Measurements from ENCODE around the gene TBC1D5. TPM values are rescaled to one million over a fixed set of nuclear protein-coding genes. Genes with fewer than 3 reads are reported as not detected.
"Not testable (repeated sequence)": the region's sequence is repeated elsewhere in the genome, so short reads cannot be mapped to it uniquely, and the experiment has no call there.

The TBC1D5 gene
- total and polyA plus RNA-seq, 2 donors (not counting 1 experiment from before 2014, with no cell fraction given), result 22.6 to 111 TPM

GRCh38 chr3:17351193-17351592 lies 391.2 kb downstream of the TBC1D5 start:
- CTCF ChIA-PET; H3K27me3 ChIP-seq (replicated peaks in 1 of 4; ENCODE audit: control extremely low read depth in 1 of 4, control insufficient read depth in 3 of 4, insufficient read depth in 4 of 4, low read length in 3 of 4): not testable (repeated sequence)

GRCh38 chr3:17349093-17349492 lies 393.3 kb downstream of the TBC1D5 start:
- ChIA-PET POLR2A (no interaction called here), CTCF (no interaction called here)
- Histone ChIP-seq H2AFZ (ENCODE audit: insufficient read depth, low read depth, low read length, poor library complexity, severe bottlenecking) (no peak overlapping the region), H3K4me2 (replicated peaks; ENCODE audit: low read depth, low read length, poor library complexity, severe bottlenecking) (no peak overlapping the region), H3K79me2 (ENCODE audit: control insufficient read depth, insufficient read depth, low read length) (no peaks in the 10 kb centered on the region), H3K4me3 (ENCODE audit: control extremely low read depth in 1 of 5, extremely low read depth in 1 of 5, insufficient read depth in 1 of 5, low read depth in 2 of 5, low read length in 4 of 5) (no peak overlapping the region), H3K27ac (ENCODE audit: low read length in 2 of 2) (no peak overlapping the region), H3K9ac (ENCODE audit: low read length) (no peak overlapping the region), H3K36me3 (replicated peaks in 1 of 2; ENCODE audit: control extremely low read depth in 1 of 2, control insufficient read depth in 1 of 2, extremely low read depth in 1 of 2, insufficient read depth in 2 of 2, low read length in 1 of 2) (peaks cover 0 to 2% of the 10 kb centered on the region in 2 experiments), H4K20me1 (ENCODE audit: control insufficient read depth, insufficient read depth, low read length, poor library complexity, severe bottlenecking) (no peaks in the 10 kb centered on the region), H3K27me3 (replicated peaks in 1 of 4; ENCODE audit: control extremely low read depth in 1 of 4, control insufficient read depth in 3 of 4, insufficient read depth in 4 of 4, low read length in 3 of 4) (no peaks in the 10 kb centered on the region), H3K9me3 (ENCODE audit: control extremely low read depth in 1 of 3, control insufficient read depth in 2 of 3, insufficient read depth in 1 of 3, low read length in 2 of 3) (no peaks in the 10 kb centered on the region), H3K4me1 (ENCODE audit: control insufficient read depth in 2 of 2, insufficient read depth in 2 of 2, low read length in 2 of 2) (no peaks in the 10 kb centered on the region)
- Mint-ChIP-seq H3K27ac (no peak overlapping the region), H3K9me3 (ENCODE audit: insufficient read depth) (no peaks in the 10 kb centered on the region), H3K4me3 (no peak overlapping the region), H3K4me1 (peaks cover 2% of the 10 kb centered on the region), H3K27me3 (no peaks in the 10 kb centered on the region)
- TF ChIP-seq CTCF (IDR thresholded peaks at IDR 0.05) (no peak), EZH2 (IDR thresholded peaks at IDR 0.05; ENCODE audit: borderline replicate concordance, insufficient read depth, low read depth, low read length, poor library complexity, severe bottlenecking) (no peak)
- ATAC-seq (ENCODE audit: low read depth), result no peak
- DNase-seq, result no peak
- intact Hi-C loops (cut with micrococcal nuclease), result no loop called here
- WGBS (ENCODE audit: insufficient coverage), result no CpG with 5 or more reads among the region's 1 CpG

More at GRCh38 chr3:17351193-17351592, 391.2 kb downstream of the TBC1D5 start:
- H3K27ac ChIP-seq (ENCODE audit: low read length in 2 of 2); H3K27ac Mint-ChIP-seq; POLR2A ChIA-PET; H3K9me3 ChIP-seq (ENCODE audit: control extremely low read depth in 1 of 3, control insufficient read depth in 2 of 3, insufficient read depth in 1 of 3, low read length in 2 of 3); H3K79me2 ChIP-seq (ENCODE audit: control insufficient read depth, insufficient read depth, low read length); H2AFZ ChIP-seq (ENCODE audit: insufficient read depth, low read depth, low read length, poor library complexity, severe bottlenecking); ATAC-seq (ENCODE audit: low read depth); H3K36me3 ChIP-seq (replicated peaks in 1 of 2; ENCODE audit: control extremely low read depth in 1 of 2, control insufficient read depth in 1 of 2, extremely low read depth in 1 of 2, insufficient read depth in 2 of 2, low read length in 1 of 2); H3K27me3 Mint-ChIP-seq; H3K4me2 ChIP-seq (replicated peaks; ENCODE audit: low read depth, low read length, poor library complexity, severe bottlenecking); H3K4me3 Mint-ChIP-seq; H3K4me1 ChIP-seq (ENCODE audit: control insufficient read depth in 2 of 2, insufficient read depth in 2 of 2, low read length in 2 of 2); DNase-seq; H3K9ac ChIP-seq (ENCODE audit: low read length); H3K4me1 Mint-ChIP-seq; H3K9me3 Mint-ChIP-seq (ENCODE audit: insufficient read depth); H3K4me3 ChIP-seq (ENCODE audit: control extremely low read depth in 1 of 5, extremely low read depth in 1 of 5, insufficient read depth in 1 of 5, low read depth in 2 of 5, low read length in 4 of 5); H4K20me1 ChIP-seq (ENCODE audit: control insufficient read depth, insufficient read depth, low read length, poor library complexity, severe bottlenecking): not testable (repeated sequence)
- WGBS (ENCODE audit: insufficient coverage), result 100% methylated on average over 1 of the region's 4 CpGs
- intact Hi-C loops (cut with micrococcal nuclease), result loop anchor here (10.0 kb wide), 1 partner anchor 56 kb away; no protein-coding TSS in a partner anchor

Measured in B cell (primary cell).